H9 (cell line): ENCODE measurements around the gene UBQLN4. TPM values are rescaled to one million over a fixed set of nuclear protein-coding genes. Genes with fewer than 3 reads are reported as not detected.

Experiments
- DNase-seq: peaks from one replicate; pipeline ENCODE4 v3.0.0-alpha.2; 2017
- H2AFZ ChIP-seq: one replicate; pipeline ENCODE4 v1.6.1; 2013; ENCODE audit warnings: mild to moderate bottlenecking, low read length, control low read depth, moderate library complexity
- H2AK5ac ChIP-seq: 2 replicates; pipeline ENCODE4 v1.6.1; 2013; ENCODE audit warnings: low read length, control low read depth, mixed read lengths; ENCODE audit not compliant: insufficient read length
- H2BK120ac ChIP-seq: one replicate; pipeline ENCODE4 v1.6.1; 2013; ENCODE audit warnings: low read depth, mild to moderate bottlenecking, low read length, control low read depth, inconsistent platforms; ENCODE audit not compliant: poor library complexity, severe bottlenecking
- H2BK12ac ChIP-seq: 2 replicates; pipeline ENCODE4 v1.6.1; 2013; ENCODE audit warnings: low read length, control low read depth, mixed read lengths, low read depth; ENCODE audit not compliant: insufficient read length
- H2BK15ac ChIP-seq: 2 replicates; pipeline ENCODE4 v1.6.1; 2013; ENCODE audit warnings: low read depth, low read length, control low read depth
- H2BK20ac ChIP-seq: one replicate; pipeline ENCODE4 v1.6.1; 2013; ENCODE audit warnings: low read depth, mild to moderate bottlenecking, low read length, control low read depth, inconsistent platforms; ENCODE audit not compliant: poor library complexity, severe bottlenecking
- H2BK5ac ChIP-seq: 2 replicates; pipeline ENCODE4 v1.6.1; 2013; ENCODE audit warnings: low read length, control low read depth, mixed read lengths; ENCODE audit not compliant: insufficient read length
- H3K14ac ChIP-seq: 2 replicates; pipeline ENCODE4 v1.6.1; 2013; ENCODE audit warnings: low read length, control low read depth; ENCODE audit not compliant: insufficient read depth
- H3K18ac ChIP-seq: 2 replicates; pipeline ENCODE4 v1.6.1; 2013; ENCODE audit warnings: low read depth, mild to moderate bottlenecking, mixed read lengths, low read length, control low read depth; ENCODE audit not compliant: insufficient read length
- H3K23ac ChIP-seq: 2 replicates; pipeline ENCODE4 v1.6.1; 2013; ENCODE audit warnings: low read length, control low read depth, mixed read lengths, low read depth; ENCODE audit not compliant: insufficient read length
- H3K23me2 ChIP-seq: 2 replicates; pipeline ENCODE4 v1.6.1; 2013; ENCODE audit warnings: low read depth, mild to moderate bottlenecking, mixed read lengths, low read length, control low read depth; ENCODE audit not compliant: insufficient read length, poor library complexity, severe bottlenecking
- H3K27ac ChIP-seq: 2 replicates; pipeline ENCODE4 v1.5.1; 2013; ENCODE audit warnings: low read length, control low read depth, mixed read lengths, low read depth; ENCODE audit not compliant: insufficient read length
- H3K27me3 ChIP-seq: 2 replicates; pipeline ENCODE4 v1.6.1; 2013; ENCODE audit warnings: low read length, control low read depth, inconsistent platforms; ENCODE audit not compliant: insufficient read depth
- H3K4ac ChIP-seq: 2 replicates; pipeline ENCODE4 v1.6.1; 2013; ENCODE audit warnings: low read depth, mild to moderate bottlenecking, control low read depth, inconsistent platforms, low read length, moderate library complexity
- H3K4me1 ChIP-seq: 2 replicates; pipeline ENCODE4 v1.6.1; 2013; ENCODE audit warnings: low read length, control low read depth, inconsistent platforms; ENCODE audit not compliant: insufficient read depth
- H3K4me2 ChIP-seq: 2 replicates; pipeline ENCODE4 v1.6.1; 2013; ENCODE audit warnings: low read length, control low read depth, mixed read lengths; ENCODE audit not compliant: insufficient read length, insufficient read depth
- H3K56ac ChIP-seq: 2 replicates; pipeline ENCODE4 v1.6.1; 2013; ENCODE audit warnings: low read depth, mild to moderate bottlenecking, mixed read lengths, low read length, control low read depth; ENCODE audit not compliant: insufficient read length
- H3K79me1 ChIP-seq: 2 replicates; pipeline ENCODE4 v1.6.1; 2013; ENCODE audit warnings: low read depth, mild to moderate bottlenecking, moderate library complexity, low read length, control low read depth, inconsistent platforms; ENCODE audit not compliant: insufficient read depth, poor library complexity, severe bottlenecking
- H3K79me2 ChIP-seq: 2 replicates; pipeline ENCODE4 v1.6.1; 2013; ENCODE audit warnings: low read length, control low read depth, inconsistent platforms; ENCODE audit not compliant: insufficient read depth
- H3K9ac ChIP-seq: 2 replicates; pipeline ENCODE4 v1.6.1; 2013; ENCODE audit warnings: low read length, control low read depth, mixed read lengths; ENCODE audit not compliant: insufficient read length; ENCODE audit errors: extremely low read depth
- H3K9me3 ChIP-seq: one replicate; pipeline ENCODE4 v1.6.1; 2013; ENCODE audit warnings: low read depth, low read length, inconsistent platforms; ENCODE audit not compliant: control insufficient read depth
- H3T11ph ChIP-seq: one replicate; pipeline ENCODE4 v1.6.1; 2013; ENCODE audit warnings: mild to moderate bottlenecking, low read length, control low read depth, inconsistent platforms
- H4K20me1 ChIP-seq: one replicate; pipeline ENCODE4 v1.6.1; 2013; ENCODE audit not compliant: control insufficient read depth, insufficient read length, insufficient read depth
- H4K5ac ChIP-seq: 2 replicates; pipeline ENCODE4 v1.6.1; 2013; ENCODE audit warnings: low read depth, mild to moderate bottlenecking, mixed read lengths, low read length, control low read depth; ENCODE audit not compliant: insufficient read length
- H4K8ac ChIP-seq: replicated peaks from 2 replicates; pipeline ENCODE4 v1.6.1; 2013; ENCODE audit warnings: low read length, control low read depth, mixed read lengths, low read depth; ENCODE audit not compliant: insufficient read length
- H4K91ac ChIP-seq: 2 replicates; pipeline ENCODE4 v1.6.1; 2013; ENCODE audit warnings: low read depth, mild to moderate bottlenecking, moderate library complexity, mixed read lengths, low read length, control low read depth; ENCODE audit not compliant: insufficient read length
- H3K27ac Mint-ChIP-seq, 3 experiments: 2 replicates in 2 of 3; 3 replicates in 1 of 3; pipeline ENCODE4 v1.8.0; 2020 to 2021; ENCODE audit warnings: mixed read lengths in 3 of 3, mild to moderate bottlenecking in 1 of 3, moderate library complexity in 1 of 3
- H3K27me3 Mint-ChIP-seq: 2 replicates; pipeline ENCODE4 v1.8.0; 2021; ENCODE audit warnings: low read depth, mild to moderate bottlenecking, moderate library complexity, mixed read lengths
- H3K36me3 Mint-ChIP-seq, 3 experiments: 2 replicates in 2 of 3; 3 replicates in 1 of 3; pipeline ENCODE4 v1.8.0; 2020 to 2021; ENCODE audit warnings: low read depth in 3 of 3, mixed read lengths in 3 of 3; ENCODE audit not compliant: insufficient read depth in 1 of 3
- H3K4me1 Mint-ChIP-seq, 2 experiments: 2 replicates each; pipeline ENCODE4 v1.8.0; 2020; ENCODE audit warnings: mixed read lengths in 2 of 2
- H3K4me3 Mint-ChIP-seq, 2 experiments: 2 replicates in 1 of 2; 3 replicates in 1 of 2; pipeline ENCODE4 v1.8.0; 2020 to 2021; ENCODE audit warnings: mild to moderate bottlenecking in 2 of 2, mixed read lengths in 2 of 2, moderate library complexity in 1 of 2
- H3K9me3 Mint-ChIP-seq, 2 experiments: 2 replicates in 1 of 2; 3 replicates in 1 of 2; pipeline ENCODE4 v1.8.0; 2020; ENCODE audit warnings: mild to moderate bottlenecking in 2 of 2, mixed read lengths in 2 of 2, moderate library complexity in 1 of 2
- WGBS: extraction: QIAGEN DNeasy Blood & Tissue Kit; methylation state at CpG from one replicate; pipeline ENCODE4 v1.1.7; 2013; ENCODE audit warnings: missing lambda C conversion rate, low lambda C conversion rate, mixed read lengths; ENCODE audit not compliant: insufficient read length; ENCODE audit errors: extremely low coverage; 5-methylcytosine and 5-hydroxymethylcytosine counted together
- total RNA-seq: library from RNA; stranded (reverse); gene quantifications from 2 replicates; pipeline ENCODE4 v1.2.1, GENCODE V29; 2021
- TF ChIP-seq, protein P1 (sequence below): fragments of 200-600 bp; sonication (generic); conservative IDR thresholded peaks from 3 replicates; pipeline ENCODE4 v1.8.0; 2021; ENCODE audit warnings: antibody characterized with exemption, mild to moderate bottlenecking

UBQLN4 gene
- total RNA-seq, 1 experiment from 2014 or later: 49.4 TPM

- Mint-ChIP-seq H3K27ac (peak overlapping the region in 2 of 3 experiments; percentile 46 to 62; a peak in 4 of 7 replicates), H3K4me3 (no peak overlapping the region; a peak in 1 of 5 replicates), H3K4me1 (peaks cover 35 to 41% of the 10 kb centered on the region in 2 experiments), H3K9me3 (no peaks in the 10 kb centered on the region), H3K27me3 (no peaks in the 10 kb centered on the region), H3K36me3 (peaks cover 10 to 33% (median 28%) of the 10 kb centered on the region in 3 experiments; a peak in 6 of 7 replicates)
- Histone ChIP-seq H4K91ac (no peak overlapping the region), H3T11ph (no peak overlapping the region), H3K18ac (no peak overlapping the region), H2BK20ac (no peak overlapping the region), H3K23ac (no peak overlapping the region), H3K27me3 (no peaks in the 10 kb centered on the region), H3K79me1 (no peaks in the 10 kb centered on the region), H2BK120ac (no peak overlapping the region), H3K79me2 (no peaks in the 10 kb centered on the region; the same call in 1 of the 2 replicates), H2BK15ac (no peak overlapping the region), H4K5ac (no peak overlapping the region), H3K14ac (no peak overlapping the region), H3K4me1 (peaks cover 5% of the 10 kb centered on the region), H3K9me3 (no peaks in the 10 kb centered on the region), H3K23me2 (no peaks in the 10 kb centered on the region), H3K4ac (no peak overlapping the region), H2AFZ (no peak overlapping the region), H3K4me2 (no peak overlapping the region), H3K56ac (no peak overlapping the region), H2AK5ac (no peak overlapping the region), H4K20me1 (no peaks in the 10 kb centered on the region), H3K27ac (no peak overlapping the region), H2BK12ac (no peak overlapping the region), H4K8ac (no peak overlapping the region), H3K9ac (no peak overlapping the region), H2BK5ac (no peak overlapping the region)
- no peak for DNase-seq
- TF ChIP-seq, protein P1, sequence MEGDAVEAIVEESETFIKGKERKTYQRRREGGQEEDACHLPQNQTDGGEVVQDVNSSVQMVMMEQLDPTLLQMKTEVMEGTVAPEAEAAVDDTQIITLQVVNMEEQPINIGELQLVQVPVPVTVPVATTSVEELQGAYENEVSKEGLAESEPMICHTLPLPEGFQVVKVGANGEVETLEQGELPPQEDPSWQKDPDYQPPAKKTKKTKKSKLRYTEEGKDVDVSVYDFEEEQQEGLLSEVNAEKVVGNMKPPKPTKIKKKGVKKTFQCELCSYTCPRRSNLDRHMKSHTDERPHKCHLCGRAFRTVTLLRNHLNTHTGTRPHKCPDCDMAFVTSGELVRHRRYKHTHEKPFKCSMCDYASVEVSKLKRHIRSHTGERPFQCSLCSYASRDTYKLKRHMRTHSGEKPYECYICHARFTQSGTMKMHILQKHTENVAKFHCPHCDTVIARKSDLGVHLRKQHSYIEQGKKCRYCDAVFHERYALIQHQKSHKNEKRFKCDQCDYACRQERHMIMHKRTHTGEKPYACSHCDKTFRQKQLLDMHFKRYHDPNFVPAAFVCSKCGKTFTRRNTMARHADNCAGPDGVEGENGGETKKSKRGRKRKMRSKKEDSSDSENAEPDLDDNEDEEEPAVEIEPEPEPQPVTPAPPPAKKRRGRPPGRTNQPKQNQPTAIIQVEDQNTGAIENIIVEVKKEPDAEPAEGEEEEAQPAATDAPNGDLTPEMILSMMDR: no peak
- WGBS: no CpG with 5 or more reads among the region's 5 CpGs
These were observed 36.7 kb upstream of the UBQLN4 start for GRCh38 chr1:156090138-156090839.
